PC-3 (cell line): Measurements from ENCODE around the gene OLFML2A. TPM values are rescaled to one million over a fixed set of nuclear protein-coding genes. Genes with fewer than 3 reads are reported as not detected.

Experiments used
- ATAC-seq: fragments of 200-7000 bp; cut with Tn5 transposase; 2 replicates; pipeline ENCODE4 v1.9.1; 2020; ENCODE audit warnings: mild to moderate bottlenecking, moderate library complexity
- BruUV-seq: library from RNA; stranded (reverse); fragments of 400-500 nt; replicated peaks from 2 replicates; lab custom pipeline; 2021; lab: Mats Ljungman, UMichigan
- CTCF ChIA-PET: fragments of 300-600 bp; sonication (Branson Sonifier 250); formaldehyde crosslinking; loops from one replicate; lab custom pipeline; 2022; ENCODE audit warnings: antibody characterized with exemption; lab: Charles Lee
- POLR2A ChIA-PET: fragments of 300-600 bp; sonication (Branson Sonifier 250); formaldehyde crosslinking; loops from one replicate; lab custom pipeline; 2022; ENCODE audit warnings: antibody characterized with exemption; ENCODE audit not compliant: unreplicated experiment; lab: Charles Lee
- DNase-seq: peaks from one replicate; pipeline ENCODE4 v3.0.0-alpha.2; 2015
- H2AFZ ChIP-seq: fragments of 300-600 bp; sonication (generic); 2 replicates; pipeline ENCODE4 v1.6.0; 2016; ENCODE audit warnings: antibody characterized with exemption, low read length
- H3F3A ChIP-seq: fragments of 300-600 bp; sonication (generic); one replicate; pipeline ENCODE4 v1.6.0; 2017; ENCODE audit warnings: antibody characterized with exemption, low read length, control low read depth, mild to moderate bottlenecking; ENCODE audit not compliant: unreplicated experiment
- H3K27ac ChIP-seq: fragments of 300-600 bp; sonication (generic); 2 replicates; pipeline ENCODE4 v1.5.1; 2016; ENCODE audit warnings: mild to moderate bottlenecking, low read length
- H3K27me3 ChIP-seq: fragments of 300-600 bp; sonication (generic); 2 replicates; pipeline ENCODE4 v1.6.1; 2016; ENCODE audit warnings: low read length, mixed read lengths
- H3K36me3 ChIP-seq: fragments of 300-600 bp; sonication (generic); 2 replicates; pipeline ENCODE4 v1.6.1; 2016; ENCODE audit warnings: low read depth, mixed run types, low read length, mixed read lengths
- H3K4me1 ChIP-seq: fragments of 300-600 bp; sonication (generic); 2 replicates; pipeline ENCODE4 v1.5.1; 2016; ENCODE audit warnings: low read length; ENCODE audit not compliant: insufficient read depth
- H3K4me2 ChIP-seq: fragments of 300-600 bp; sonication (generic); 2 replicates; pipeline ENCODE4 v1.6.0; 2016; ENCODE audit warnings: low read length
- H3K4me3 ChIP-seq: fragments of 300-600 bp; sonication (generic); 2 replicates; pipeline ENCODE4 v1.5.1; 2016; ENCODE audit warnings: mild to moderate bottlenecking, low read length, mixed read lengths
- H3K79me2 ChIP-seq: fragments of 300-600 bp; sonication (generic); 2 replicates; pipeline ENCODE4 v1.6.1; 2017; ENCODE audit warnings: low read length, mixed read lengths
- H3K9ac ChIP-seq: fragments of 300-600 bp; sonication (generic); 2 replicates; pipeline ENCODE4 v1.6.0; 2016; ENCODE audit warnings: mild to moderate bottlenecking, low read length
- H3K9me2 ChIP-seq: fragments of 300-600 bp; sonication (generic); replicated peaks from 2 replicates; pipeline ENCODE4 v1.6.1; 2016; ENCODE audit warnings: mixed run types, low read length, mixed read lengths
- H3K9me3 ChIP-seq: fragments of 300-600 bp; sonication (generic); 2 replicates; pipeline ENCODE4 v1.6.1; 2016; ENCODE audit warnings: low read length, mixed read lengths
- H4K20me1 ChIP-seq: fragments of 300-600 bp; sonication (generic); 2 replicates; pipeline ENCODE4 v1.6.1; 2016; ENCODE audit warnings: low read length, mixed read lengths
- EZH2 ChIP-seq: fragments of 300-600 bp; sonication (generic); IDR thresholded peaks from one replicate; pipeline ENCODE4 v1.6.1; 2017; ENCODE audit warnings: antibody characterized with exemption, mild to moderate bottlenecking, low read length; ENCODE audit not compliant: unreplicated experiment
- EZH2phosphoT487 ChIP-seq: fragments of 300-600 bp; sonication (generic); IDR thresholded peaks from 2 replicates; pipeline ENCODE4 v1.6.1; 2018; ENCODE audit warnings: mild to moderate bottlenecking, antibody characterized with exemption, low read length, borderline replicate concordance
- intact Hi-C: fragments of 100-400 bp; cut with micrococcal nuclease; formaldehyde crosslinking; loops from 2 replicates; pipeline ENCODE4 v1.9.0; 2023
- total RNA-seq: library from RNA; depleted of rRNA; stranded (reverse); fragments of >200 nt; gene quantifications from 2 replicates; pipeline ENCODE4 v1.2.3, GENCODE V29; 2014
- TF ChIP-seq, protein P1 (sequence below): fragments of 300-600 bp; sonication (generic); conservative IDR thresholded peaks from 2 replicates; pipeline ENCODE4 v1.5.1; 2017; ENCODE audit warnings: antibody characterized with exemption, low read depth, mild to moderate bottlenecking, low read length

The OLFML2A gene
- total RNA-seq, 1 experiment from 2014 or later, result 3.4 TPM

GRCh38 chr9:124759327-124759726 is 17.6 kb upstream of the OLFML2A start:
- Histone ChIP-seq H3K27me3 (no peaks in the 10 kb centered on the region), H3K4me2 (no peak overlapping the region), H3K9me2 (no peaks in the 10 kb centered on the region), H3F3A (no peaks in the 10 kb centered on the region), H3K9me3 (no peaks in the 10 kb centered on the region), H3K36me3 (no peaks in the 10 kb centered on the region), H3K9ac (no peak overlapping the region), H4K20me1 (no peaks in the 10 kb centered on the region), H2AFZ (no peak overlapping the region), H3K27ac (no peak overlapping the region), H3K79me2 (peaks cover 25% of the 10 kb centered on the region), H3K4me3 (no peak overlapping the region), H3K4me1 (no peaks in the 10 kb centered on the region)
- DNase-seq (no peak), ATAC-seq (no peak)
- BruUV-seq, result no TSS peak
- intact Hi-C loops, result no loop called here
- ChIA-PET POLR2A (no interaction called here), CTCF (no interaction called here)
- TF ChIP-seq, protein P1, sequence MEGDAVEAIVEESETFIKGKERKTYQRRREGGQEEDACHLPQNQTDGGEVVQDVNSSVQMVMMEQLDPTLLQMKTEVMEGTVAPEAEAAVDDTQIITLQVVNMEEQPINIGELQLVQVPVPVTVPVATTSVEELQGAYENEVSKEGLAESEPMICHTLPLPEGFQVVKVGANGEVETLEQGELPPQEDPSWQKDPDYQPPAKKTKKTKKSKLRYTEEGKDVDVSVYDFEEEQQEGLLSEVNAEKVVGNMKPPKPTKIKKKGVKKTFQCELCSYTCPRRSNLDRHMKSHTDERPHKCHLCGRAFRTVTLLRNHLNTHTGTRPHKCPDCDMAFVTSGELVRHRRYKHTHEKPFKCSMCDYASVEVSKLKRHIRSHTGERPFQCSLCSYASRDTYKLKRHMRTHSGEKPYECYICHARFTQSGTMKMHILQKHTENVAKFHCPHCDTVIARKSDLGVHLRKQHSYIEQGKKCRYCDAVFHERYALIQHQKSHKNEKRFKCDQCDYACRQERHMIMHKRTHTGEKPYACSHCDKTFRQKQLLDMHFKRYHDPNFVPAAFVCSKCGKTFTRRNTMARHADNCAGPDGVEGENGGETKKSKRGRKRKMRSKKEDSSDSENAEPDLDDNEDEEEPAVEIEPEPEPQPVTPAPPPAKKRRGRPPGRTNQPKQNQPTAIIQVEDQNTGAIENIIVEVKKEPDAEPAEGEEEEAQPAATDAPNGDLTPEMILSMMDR, result no peak
- TF ChIP-seq EZH2phosphoT487 (no peak), EZH2 (no peak)

DNA sequence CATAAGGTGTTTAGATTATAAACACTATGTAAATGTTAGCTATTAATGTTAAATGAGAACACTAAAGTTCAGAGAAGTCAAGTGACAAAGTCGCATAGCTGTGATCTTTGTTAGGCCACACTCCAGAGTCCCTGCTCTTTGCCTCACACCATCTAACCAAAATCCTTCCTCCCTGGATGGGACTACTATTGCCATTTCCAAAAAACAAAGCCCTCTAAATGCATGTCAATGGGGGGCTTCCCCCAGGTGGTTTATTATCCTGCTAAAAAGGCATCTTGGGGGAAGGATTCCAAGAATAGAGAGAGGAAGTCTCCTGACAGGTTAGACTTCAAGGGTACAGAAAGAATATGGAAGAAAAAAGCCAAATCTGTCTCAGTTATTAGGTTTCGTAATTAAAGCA is 16.2 kb upstream of the OLFML2A start:
- H3K79me2 ChIP-seq, result peaks cover 31% of the 10 kb centered on the region
- no peak for ATAC-seq

GRCh38 chr9:124761196-124761595 is 15.7 kb upstream of the OLFML2A start:
- Histone ChIP-seq H3K36me3 (no peaks in the 10 kb centered on the region), H3K79me2 (peaks cover 36% of the 10 kb centered on the region), H3K4me2 (no peak overlapping the region), H2AFZ (no peak overlapping the region), H3F3A (no peaks in the 10 kb centered on the region), H3K9me3 (no peaks in the 10 kb centered on the region), H3K27ac (no peak overlapping the region), H4K20me1 (no peaks in the 10 kb centered on the region), H3K4me3 (no peak overlapping the region), H3K27me3 (no peaks in the 10 kb centered on the region), H3K9ac (no peak overlapping the region), H3K9me2 (no peaks in the 10 kb centered on the region), H3K4me1 (no peaks in the 10 kb centered on the region)
- no TSS peak for BruUV-seq
- intact Hi-C loops, result no loop called here
- ATAC-seq, result no peak
- ChIA-PET CTCF (no interaction called here), POLR2A (no interaction called here)
- TF ChIP-seq, protein P1, result no peak
- TF ChIP-seq EZH2 (no peak), EZH2phosphoT487 (no peak)
- no peak for DNase-seq

More for the DNA sequence above, 16.2 kb upstream of the OLFML2A start:
- Histone ChIP-seq H3K27me3 (no peaks in the 10 kb centered on the region), H3K36me3 (no peaks in the 10 kb centered on the region), H2AFZ (no peak overlapping the region), H3F3A (no peaks in the 10 kb centered on the region), H4K20me1 (no peaks in the 10 kb centered on the region), H3K4me3 (no peak overlapping the region), H3K9me2 (no peaks in the 10 kb centered on the region), H3K9ac (no peak overlapping the region), H3K4me2 (no peak overlapping the region), H3K27ac (no peak overlapping the region), H3K4me1 (no peaks in the 10 kb centered on the region), H3K9me3 (no peaks in the 10 kb centered on the region)
- TF ChIP-seq, protein P1, result no peak
- TF ChIP-seq EZH2phosphoT487, result no peak
- no peak for TF ChIP-seq EZH2
- intact Hi-C loops, result no loop called here
- DNase-seq, result no peak
- no TSS peak for BruUV-seq
- ChIA-PET POLR2A (no interaction called here), CTCF (no interaction called here)
